MM.1S (cell line): ENCODE measurements around the gene CEP170B.

Source experiments
- EZH2 ChIP-seq: fragments of 300-600 bp; sonication (generic); optimal IDR thresholded peaks from 2 replicates; pipeline ENCODE3; 2017; ENCODE audit warnings: low read depth, mild to moderate bottlenecking, antibody characterized with exemption, low read length, mixed read lengths
- TF ChIP-seq, protein P1 (sequence below): fragments of 300-600 bp; sonication (generic); IDR thresholded peaks from 2 replicates; pipeline ENCODE4 v1.5.1; 2016; ENCODE audit warnings: antibody characterized with exemption, low read length, mixed read lengths

- TF ChIP-seq, protein P1, sequence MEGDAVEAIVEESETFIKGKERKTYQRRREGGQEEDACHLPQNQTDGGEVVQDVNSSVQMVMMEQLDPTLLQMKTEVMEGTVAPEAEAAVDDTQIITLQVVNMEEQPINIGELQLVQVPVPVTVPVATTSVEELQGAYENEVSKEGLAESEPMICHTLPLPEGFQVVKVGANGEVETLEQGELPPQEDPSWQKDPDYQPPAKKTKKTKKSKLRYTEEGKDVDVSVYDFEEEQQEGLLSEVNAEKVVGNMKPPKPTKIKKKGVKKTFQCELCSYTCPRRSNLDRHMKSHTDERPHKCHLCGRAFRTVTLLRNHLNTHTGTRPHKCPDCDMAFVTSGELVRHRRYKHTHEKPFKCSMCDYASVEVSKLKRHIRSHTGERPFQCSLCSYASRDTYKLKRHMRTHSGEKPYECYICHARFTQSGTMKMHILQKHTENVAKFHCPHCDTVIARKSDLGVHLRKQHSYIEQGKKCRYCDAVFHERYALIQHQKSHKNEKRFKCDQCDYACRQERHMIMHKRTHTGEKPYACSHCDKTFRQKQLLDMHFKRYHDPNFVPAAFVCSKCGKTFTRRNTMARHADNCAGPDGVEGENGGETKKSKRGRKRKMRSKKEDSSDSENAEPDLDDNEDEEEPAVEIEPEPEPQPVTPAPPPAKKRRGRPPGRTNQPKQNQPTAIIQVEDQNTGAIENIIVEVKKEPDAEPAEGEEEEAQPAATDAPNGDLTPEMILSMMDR, result no peak
- no peak for TF ChIP-seq EZH2
Measured at GRCh38 chr14:104872469-104873341, 7.6 kb downstream of the CEP170B start.
